DMS153 treated with DMSO at 0.1 percent for 48 hours (cell line): ENCODE measurements around the gene VAC14.

Experiments
- DNase-seq: peaks from one replicate; lab custom pipeline; 2025; ENCODE audit not compliant: unreplicated experiment; lab: John Stamatoyannopoulos, UW

Gene VAC14

DNA sequence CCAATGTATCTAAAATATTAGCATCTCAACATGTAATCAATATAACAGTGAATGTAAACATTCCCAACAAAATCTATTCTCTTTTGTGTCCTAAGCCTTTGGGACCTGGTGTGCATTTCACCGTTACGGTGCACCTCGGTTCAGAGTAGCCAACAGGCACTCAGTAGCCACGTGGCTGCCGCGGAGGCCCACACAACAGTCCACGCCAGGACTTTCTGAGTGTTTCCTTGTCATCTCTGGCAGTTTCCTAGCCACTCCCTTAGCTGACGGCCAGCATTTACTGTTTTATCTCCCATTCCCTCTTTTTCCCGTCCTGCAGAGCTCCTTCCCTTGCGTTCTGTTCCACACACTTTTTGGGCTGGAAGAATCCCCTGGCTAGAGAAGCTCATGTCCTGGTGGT lies 36.3 kb downstream of the VAC14 start:
- no peak for DNase-seq

DNA sequence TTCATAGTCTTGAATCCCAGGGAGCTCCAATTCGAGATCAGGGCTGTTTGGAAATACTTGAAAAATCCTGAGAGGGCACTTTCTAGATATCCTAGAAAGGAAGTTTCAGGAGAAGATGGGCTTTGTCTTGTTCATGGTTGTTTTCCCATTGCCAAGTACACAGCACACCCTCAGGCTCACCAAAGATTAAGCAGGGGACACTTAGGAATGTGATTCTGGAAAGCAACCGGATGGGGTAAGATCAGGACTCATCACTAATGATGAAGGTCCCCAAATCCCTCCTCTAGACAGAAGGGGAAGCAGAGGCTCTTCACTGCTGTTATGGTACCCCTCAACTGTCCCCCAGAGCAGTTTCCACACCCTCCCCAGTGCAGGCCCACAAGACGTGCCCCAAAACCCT lies 40.7 kb downstream of the VAC14 start:
- DNase-seq, result no peak

GRCh38 chr16:70759666-70760065 lies 41.3 kb downstream of the VAC14 start:
- DNase-seq, result no peak

DNA sequence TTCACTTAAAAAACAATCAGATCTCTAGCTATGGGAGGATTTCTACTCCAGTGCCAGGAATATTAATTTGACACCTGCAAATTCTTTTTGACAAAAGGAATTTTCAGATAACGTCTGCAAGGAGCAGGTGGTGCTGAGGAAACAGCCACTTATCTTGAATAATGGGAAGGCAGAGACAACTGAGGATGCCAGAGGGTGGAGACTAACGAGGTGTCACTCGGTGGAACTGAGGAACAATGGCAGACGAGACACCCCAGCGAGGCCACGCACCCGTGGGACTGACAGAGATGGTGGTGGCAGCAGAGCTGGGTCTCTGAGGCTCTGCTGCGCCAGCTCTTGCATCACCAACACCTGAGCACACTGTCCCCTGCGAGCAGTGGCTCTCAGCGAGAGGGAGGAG lies 42.2 kb downstream of the VAC14 start:
- no peak for DNase-seq

- DNase-seq, result no peak
Measured at GRCh38 chr16:70757183-70757582, 43.8 kb downstream of the VAC14 start.

GRCh38 chr16:70756071-70756470 lies 44.9 kb downstream of the VAC14 start:
- DNase-seq, result no peak

DNA sequence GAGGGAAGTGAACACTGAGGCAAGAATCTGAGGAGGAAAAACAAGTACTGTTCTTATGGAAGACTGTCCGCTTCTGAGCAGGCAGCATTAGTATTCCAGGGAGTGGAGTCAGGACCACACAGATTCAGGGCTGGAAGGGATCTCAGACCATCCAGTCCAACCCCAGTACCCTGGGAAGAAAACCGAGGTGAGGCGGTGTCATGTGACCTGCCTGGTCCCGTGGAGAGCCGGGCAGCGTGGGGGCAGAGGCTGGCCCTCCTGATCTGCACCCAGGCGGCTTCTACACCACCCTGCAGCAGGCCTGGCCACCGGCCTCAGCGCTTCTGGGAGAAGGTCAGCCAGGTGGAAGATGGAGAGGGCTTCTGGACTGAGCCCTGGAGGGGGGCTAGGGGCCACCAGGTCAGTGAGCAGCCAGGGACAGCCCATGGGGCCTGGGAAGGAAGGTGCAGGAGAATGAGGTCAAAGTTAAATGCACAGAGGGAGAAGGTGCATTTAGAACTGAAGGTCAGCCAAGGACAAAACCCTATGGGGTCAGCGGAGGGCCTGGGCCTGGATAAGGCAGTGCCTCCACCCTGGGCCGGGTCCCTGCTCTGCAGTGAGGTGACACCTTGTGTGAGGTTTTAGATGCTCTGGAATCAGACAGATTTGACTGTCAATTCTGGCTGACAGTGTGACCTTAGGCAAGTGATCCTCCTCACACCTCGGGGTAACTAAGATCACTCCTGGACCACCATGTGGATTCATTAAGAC lies 45.9 kb downstream of the VAC14 start:
- DNase-seq, result no peak

GRCh38 chr16:70754371-70754770 lies 46.6 kb downstream of the VAC14 start:
- no peak for DNase-seq

DNA sequence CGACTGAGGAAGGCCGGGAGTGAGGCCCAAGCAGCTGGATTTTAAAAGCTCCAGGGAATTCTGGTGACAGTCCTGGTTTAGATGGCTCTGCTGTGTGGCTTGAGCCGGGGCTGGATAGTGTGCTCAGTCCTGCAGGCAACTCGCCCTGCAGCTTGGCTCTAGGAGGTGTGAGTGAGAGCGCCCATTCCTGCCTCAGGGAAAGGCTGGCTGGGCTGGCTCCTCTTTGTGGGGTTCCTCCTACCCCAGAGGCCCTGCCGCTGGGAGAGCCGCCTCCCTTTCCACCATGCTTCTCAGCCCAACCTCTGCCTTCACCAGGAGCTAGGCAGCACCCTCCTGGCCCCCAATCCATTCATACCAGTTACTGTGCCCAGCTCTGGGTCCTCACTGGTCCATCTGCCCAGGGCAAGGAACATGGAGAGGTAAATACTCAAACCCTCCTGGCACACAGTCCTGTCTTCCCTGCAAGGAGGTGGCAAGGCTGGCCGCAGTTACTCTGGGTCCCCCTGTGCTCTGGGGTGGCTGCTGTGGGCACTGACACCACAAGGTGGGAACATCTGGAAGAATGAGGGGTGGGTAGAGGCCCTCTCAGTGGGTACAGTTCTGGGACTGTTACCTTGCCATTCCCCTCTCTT lies 47.1 kb downstream of the VAC14 start:
- no peak for DNase-seq

- DNase-seq, result no peak
Measured at GRCh38 chr16:70753228-70753627, 47.7 kb downstream of the VAC14 start.

- no peak for DNase-seq
Measured at GRCh38 chr16:70752426-70752825, 48.5 kb downstream of the VAC14 start.

DNA sequence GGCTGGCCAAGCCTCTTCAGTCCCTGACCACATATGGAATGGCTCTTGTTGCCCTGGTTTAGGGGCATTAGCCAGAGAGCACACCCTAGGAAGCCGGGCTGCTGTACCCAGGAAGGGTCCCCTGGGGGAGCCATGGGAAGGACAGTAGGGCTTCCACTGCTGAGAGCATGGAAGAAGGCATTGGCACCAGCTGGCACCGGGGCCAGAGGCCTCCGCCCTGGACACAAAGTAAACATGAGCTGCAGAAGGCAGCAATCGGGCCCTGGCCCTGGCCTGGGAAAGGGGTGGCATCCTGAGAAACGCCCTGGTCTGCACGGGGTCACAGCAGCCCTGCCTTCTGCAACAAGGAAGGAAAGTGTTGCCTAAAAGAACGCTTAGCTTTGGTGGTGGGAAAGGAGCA lies 49.4 kb downstream of the VAC14 start:
- no peak for DNase-seq

DNA sequence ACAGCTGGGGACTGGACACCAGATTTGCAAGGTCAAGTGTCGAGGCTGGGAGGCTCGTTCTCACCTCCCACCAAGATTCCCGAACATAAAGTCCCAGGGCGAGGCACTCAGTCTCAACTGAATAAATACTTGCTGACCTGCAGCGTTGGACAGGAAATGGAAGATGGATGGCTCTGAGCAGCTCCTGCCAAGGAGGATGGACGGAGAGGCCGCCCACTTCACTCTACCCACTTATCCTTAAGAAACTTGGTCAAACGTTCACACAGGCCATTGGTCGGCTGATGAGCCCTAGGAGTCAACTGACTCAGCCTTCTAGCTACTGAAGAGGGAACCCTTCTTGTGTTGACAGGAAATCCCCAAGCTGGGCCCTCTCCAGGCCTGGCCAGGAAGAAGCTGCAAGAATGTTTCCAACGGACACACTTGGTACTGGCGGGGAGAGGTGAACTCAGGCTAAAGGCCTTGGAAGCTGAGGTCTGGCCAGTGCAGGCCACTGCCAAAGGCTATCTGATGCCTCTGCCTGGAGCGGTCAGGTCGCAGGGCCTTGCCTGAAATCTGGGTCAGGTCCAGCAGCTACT lies 50.0 kb downstream of the VAC14 start:
- no peak for DNase-seq

- DNase-seq, result no peak
Measured at GRCh38 chr16:70749681-70750601, 51.0 kb downstream of the VAC14 start.

GRCh38 chr16:70749006-70749678 lies 51.8 kb downstream of the VAC14 start:
- peak; percentile 55 for DNase-seq

- no peak for DNase-seq
Measured at GRCh38 chr16:70747703-70748631, 53.0 kb downstream of the VAC14 start.

- DNase-seq, result peak; percentile 67
Measured at GRCh38 chr16:70746708-70747424, 54.1 kb downstream of the VAC14 start.

DNA sequence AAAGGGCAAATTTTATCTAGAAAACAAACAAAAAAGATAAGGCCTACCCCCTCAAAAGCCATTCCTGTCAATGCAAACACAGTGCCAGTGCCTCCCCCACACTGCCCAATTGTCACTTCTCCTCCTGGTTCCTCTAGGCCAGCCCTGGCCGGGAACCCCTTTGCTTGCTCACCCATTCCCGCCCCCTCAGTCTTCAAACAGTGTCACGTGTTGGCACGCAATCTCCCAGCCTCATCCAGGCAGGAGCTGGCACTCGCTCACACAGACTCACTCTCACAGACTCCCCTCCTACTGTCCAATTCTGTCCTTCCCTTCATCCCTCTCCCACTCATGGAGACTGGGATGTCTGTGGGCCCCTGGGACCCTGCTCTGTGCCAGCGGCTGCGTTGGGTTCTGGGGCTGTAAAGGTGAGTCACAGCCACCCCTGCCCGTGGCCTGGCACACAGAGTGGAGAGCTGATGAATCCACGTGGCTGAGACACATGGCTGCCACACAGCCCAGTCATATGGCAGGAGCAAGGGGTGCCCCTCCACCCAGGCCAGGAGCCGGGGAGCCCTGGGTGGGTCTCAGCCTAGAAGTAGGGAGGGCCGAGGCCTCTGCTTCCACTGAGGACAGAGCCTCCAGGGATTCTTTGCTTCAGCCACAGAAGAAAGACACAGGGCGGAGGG lies 54.8 kb downstream of the VAC14 start:
- peak; percentile 35 for DNase-seq
